ENCODE measurements around the gene RHOU. TPM values are rescaled to one million over a fixed set of nuclear protein-coding genes. Genes with fewer than 3 reads are reported as not detected.

Gene RHOU
- total and polyA plus RNA-seq, 2 experiments from 2014 or later: 0.95 to 4.4 TPM

- Histone ChIP-seq H3K9me2 (ENCODE audit: insufficient read depth) (0 out of 2 replicates have a peak, but pooled peaks cover 3% of the 10 kb centered on the region), H3F3A (replicated peaks; ENCODE audit: low read depth) (no peaks in the 10 kb centered on the region), H2AFZ (peak overlapping the region; percentile 56; the same call in 1 of the 2 replicates), H3K36me3 (ENCODE audit: insufficient read depth) (no peaks in the 10 kb centered on the region), H3K79me2 (replicated peaks; ENCODE audit: insufficient read depth) (no peaks in the 10 kb centered on the region), H3K27ac (ENCODE audit: low read depth) (no peak overlapping the region; the same call in 1 of the 2 replicates), H4K20me1 (replicated peaks; ENCODE audit: insufficient read depth) (no peaks in the 10 kb centered on the region), H3K27me3 (ENCODE audit: insufficient read depth) (no peaks in the 10 kb centered on the region), H3K4me1 (ENCODE audit: insufficient read depth) (no peaks in the 10 kb centered on the region), H3K4me3 (no peak overlapping the region), H3K4me2 (no peak overlapping the region)
- no peak for TF ChIP-seq POLR2AphosphoS5 (IDR thresholded peaks at IDR 0.05; ENCODE audit: low read depth)
- no peak for TF ChIP-seq STAT1 (IDR thresholded peaks at IDR 0.05; ENCODE audit: unreplicated experiment)
- no peak for TF ChIP-seq EZH2 (IDR thresholded peaks at IDR 0.05; ENCODE audit: low read depth, unreplicated experiment)
- no peak for TF ChIP-seq EZH2phosphoT487 (IDR thresholded peaks at IDR 0.05; ENCODE audit: unreplicated experiment)
- no peak for TF ChIP-seq ETS1 (IDR thresholded peaks at IDR 0.05)
- no peak for TF ChIP-seq JUNB (IDR thresholded peaks at IDR 0.05; ENCODE audit: unreplicated experiment)
- Mint-ChIP-seq H3K36me3 (ENCODE audit: low read depth) (no peaks in the 10 kb centered on the region), H3K4me3 (no peak overlapping the region), H3K27ac (no peak overlapping the region), H3K4me1 (no peaks in the 10 kb centered on the region), H3K27me3 (ENCODE audit: insufficient read depth, low read depth, poor library complexity) (peaks cover 10% of the 10 kb centered on the region), H3K9me3 (no peaks in the 10 kb centered on the region)
- DNase-seq (ENCODE audit: low spot score) (peak; percentile 8), ATAC-seq (no peak; the same call in 2 of the 3 replicates)
These were observed 46.0 kb downstream of the RHOU start for GRCh38 chr1:228781161-228781808.

GRCh38 chr1:228781809-228782661, 46.8 kb downstream of the RHOU start:
- Mint-ChIP-seq H3K27ac (no peak overlapping the region), H3K27me3 (ENCODE audit: insufficient read depth, low read depth, poor library complexity) (peaks cover 10% of the 10 kb centered on the region), H3K4me3 (no peak overlapping the region), H3K36me3 (ENCODE audit: low read depth) (no peaks in the 10 kb centered on the region), H3K4me1 (no peaks in the 10 kb centered on the region), H3K9me3 (no peaks in the 10 kb centered on the region)
- no peak for DNase-seq (ENCODE audit: low spot score)
- H3K27ac ChIP-seq (ENCODE audit: low read depth): no peak overlapping the region
- H3K4me3 ChIP-seq: no peak overlapping the region
- H3K4me1 ChIP-seq (ENCODE audit: insufficient read depth): no peaks in the 10 kb centered on the region
- no peak overlapping the region for H3K4me2 ChIP-seq
- H4K20me1 ChIP-seq (replicated peaks; ENCODE audit: insufficient read depth): no peaks in the 10 kb centered on the region
- H3K79me2 ChIP-seq (replicated peaks; ENCODE audit: insufficient read depth): no peaks in the 10 kb centered on the region
- H2AFZ ChIP-seq: no peak overlapping the region
- H3F3A ChIP-seq (replicated peaks; ENCODE audit: low read depth): no peaks in the 10 kb centered on the region
- H3K9me2 ChIP-seq (ENCODE audit: insufficient read depth): 0 out of 2 replicates have a peak, but pooled peaks cover 3% of the 10 kb centered on the region
- ATAC-seq: no peak
- no peaks in the 10 kb centered on the region for H3K27me3 ChIP-seq (ENCODE audit: insufficient read depth)
- no peaks in the 10 kb centered on the region for H3K36me3 ChIP-seq (ENCODE audit: insufficient read depth)
- TF ChIP-seq STAT1 (IDR thresholded peaks at IDR 0.05; ENCODE audit: unreplicated experiment) (no peak), CTCF (conservative IDR thresholded peaks at IDR 0.05; ENCODE audit: low read depth in 2 of 2) (no peak), NANOG (IDR thresholded peaks at IDR 0.05; ENCODE audit: borderline replicate concordance) (no peak), ETS1 (IDR thresholded peaks at IDR 0.05) (no peak), ZNF462 (CRISPR knock-in tag; IDR thresholded peaks at IDR 0.05) (no peak)
